OCI-LY7 (cell line): ENCODE data around the gene ELP4. TPM values are rescaled to one million over a fixed set of nuclear protein-coding genes. Genes with fewer than 3 reads are reported as not detected.

Experiments used
- BruUV-seq: library from RNA; stranded (reverse); fragments of 400-500 nt; replicated peaks from 2 replicates; lab custom pipeline; 2021; lab: Mats Ljungman, UMichigan
- CTCF ChIA-PET: fragments of 300-600 bp; sonication (Branson Sonifier 250); formaldehyde crosslinking; loops from one replicate; lab custom pipeline; 2022; ENCODE audit warnings: antibody characterized with exemption; ENCODE audit not compliant: unreplicated experiment; lab: Charles Lee
- POLR2A ChIA-PET: fragments of 300-600 bp; sonication (Branson Sonifier 250); formaldehyde crosslinking; loops from one replicate; lab custom pipeline; 2022; ENCODE audit warnings: antibody characterized with exemption; lab: Charles Lee
- DNase-seq: peaks from one replicate; pipeline ENCODE4 v3.0.0-alpha.2; 2015; ENCODE audit warnings: low spot score
- H2AFZ ChIP-seq: fragments of 200-600 bp; sonication (generic), shearing (Covaris generic); 2 replicates; pipeline ENCODE4 v1.6.1; 2014; ENCODE audit warnings: mild to moderate bottlenecking, antibody characterized with exemption, low read length, moderate library complexity
- H3K27ac ChIP-seq: fragments of 200-600 bp; sonication (generic); 2 replicates; pipeline ENCODE4 v1.5.1; 2014; ENCODE audit warnings: mixed run types, low read depth, mild to moderate bottlenecking, moderate library complexity, low read length, inconsistent platforms; ENCODE audit not compliant: poor library complexity, severe bottlenecking
- H3K36me3 ChIP-seq: fragments of 200-600 bp; sonication (generic); 2 replicates; pipeline ENCODE4 v1.6.1; 2014; ENCODE audit warnings: mild to moderate bottlenecking, antibody characterized with exemption, low read length, moderate library complexity, mixed read lengths; ENCODE audit not compliant: insufficient read depth
- H3K4me1 ChIP-seq: fragments of 200-600 bp; sonication (generic); 2 replicates; pipeline ENCODE4 v1.5.1; 2014; ENCODE audit warnings: mild to moderate bottlenecking, low read length; ENCODE audit not compliant: insufficient read depth, poor library complexity, severe bottlenecking
- H3K4me2 ChIP-seq: fragments of 200-600 bp; sonication (generic); 2 replicates; pipeline ENCODE4 v1.6.1; 2014; ENCODE audit warnings: mild to moderate bottlenecking, low read length
- H3K4me3 ChIP-seq: fragments of 200-600 bp; sonication (generic); 2 replicates; pipeline ENCODE4 v1.5.1; 2014; ENCODE audit warnings: mild to moderate bottlenecking, low read depth, low read length; ENCODE audit not compliant: poor library complexity, severe bottlenecking
- H3K79me2 ChIP-seq: fragments of 200-600 bp; sonication (generic); 2 replicates; pipeline ENCODE4 v1.6.1; 2016; ENCODE audit warnings: low read depth, mild to moderate bottlenecking, low read length, moderate library complexity, mixed read lengths; ENCODE audit not compliant: insufficient read depth
- H3K9me2 ChIP-seq: fragments of 200-600 bp; sonication (generic); 2 replicates; pipeline ENCODE4 v1.6.1; 2016; ENCODE audit warnings: mild to moderate bottlenecking, low read length, mixed read lengths; ENCODE audit not compliant: insufficient read depth
- H3K9me3 ChIP-seq: fragments of 200-600 bp; sonication (generic); 2 replicates; pipeline ENCODE4 v1.6.1; 2014; ENCODE audit warnings: mild to moderate bottlenecking, mixed run types, low read length, mixed read lengths
- H4K20me1 ChIP-seq: fragments of 200-600 bp; sonication (generic); 2 replicates; pipeline ENCODE4 v1.6.1; 2014; ENCODE audit warnings: mild to moderate bottlenecking, antibody characterized with exemption, low read length, moderate library complexity, mixed read lengths; ENCODE audit not compliant: insufficient read depth
- CTCF ChIP-seq: fragments of 200-600 bp; sonication (generic); conservative IDR thresholded peaks from 2 replicates; pipeline ENCODE4 v1.5.1; 2014; ENCODE audit warnings: mild to moderate bottlenecking, antibody characterized with exemption, low read length, moderate library complexity, mixed read lengths
- EZH2phosphoT487 ChIP-seq: fragments of 200-600 bp; sonication (generic); IDR thresholded peaks from 2 replicates; pipeline ENCODE4 v1.6.1; 2018; ENCODE audit warnings: low read depth, borderline replicate concordance, mild to moderate bottlenecking, mixed run types, antibody characterized with exemption, low read length, moderate library complexity, mixed read lengths
- intact Hi-C: fragments of 100-400 bp; cut with micrococcal nuclease; formaldehyde crosslinking; loops from one replicate; pipeline ENCODE4 v1.10.0; 2022; ENCODE audit not compliant: unreplicated experiment
- total RNA-seq, 2 experiments: library from RNA; depleted of rRNA in 1 of 2; stranded (reverse); fragments of >200 nt in 1 of 2; shearing (Covaris generic) in 1 of 2; gene quantifications; 2 replicates each; pipeline ENCODE4 v1.2.3, GENCODE V29; 2014 to 2022

ELP4 gene
- total RNA-seq, 2 experiments from 2014 or later = 27.6 to 32.7 TPM

GRCh38 chr11:31826536-31827438, 317.2 kb downstream of the ELP4 start:
- no peak overlapping the region for H3K27ac ChIP-seq
- TF ChIP-seq CTCF = no peak
- TF ChIP-seq EZH2phosphoT487 = no peak
- no TSS peak for BruUV-seq
- POLR2A ChIA-PET = no interaction called here
- H3K79me2 ChIP-seq = no peaks in the 10 kb centered on the region
- no peaks in the 10 kb centered on the region for H3K36me3 ChIP-seq
- intact Hi-C loops = no loop called here
- H3K4me3 ChIP-seq = no peak overlapping the region
- no peaks in the 10 kb centered on the region for H3K4me1 ChIP-seq
- H4K20me1 ChIP-seq = no peaks in the 10 kb centered on the region
- no peaks in the 10 kb centered on the region for H3K9me2 ChIP-seq
- DNase-seq = no peak
- CTCF ChIA-PET = no interaction called here
- no peaks in the 10 kb centered on the region for H3K9me3 ChIP-seq
- no peak overlapping the region for H2AFZ ChIP-seq
- H3K4me2 ChIP-seq = no peak overlapping the region

- no peaks in the 10 kb centered on the region for H4K20me1 ChIP-seq
- ChIA-PET POLR2A (no interaction called here), CTCF (no interaction called here)
- no peaks in the 10 kb centered on the region for H3K4me1 ChIP-seq
- no peaks in the 10 kb centered on the region for H3K9me3 ChIP-seq
- no peak overlapping the region for H3K27ac ChIP-seq
- no peaks in the 10 kb centered on the region for H3K79me2 ChIP-seq
- H2AFZ ChIP-seq = no peak overlapping the region
- no peaks in the 10 kb centered on the region for H3K9me2 ChIP-seq
- intact Hi-C loops = no loop called here
- H3K36me3 ChIP-seq = no peaks in the 10 kb centered on the region
- no peak overlapping the region for H3K4me2 ChIP-seq
- H3K4me3 ChIP-seq = no peak overlapping the region
- BruUV-seq = no TSS peak
- no peak for TF ChIP-seq CTCF
- no peak for TF ChIP-seq EZH2phosphoT487
- no peak for DNase-seq
Observed at GRCh38 chr11:31827455-31828206, 318.1 kb downstream of the ELP4 start.
